D721Med (cell line): ENCODE results near the gene MARCHF3.

ENCODE experiments used
- DNase-seq: peaks from one replicate; pipeline ENCODE4 v3.0.0; 2011; ENCODE audit warnings: low spot score; ENCODE audit not compliant: insufficient read length
- FAIRE-seq: peaks from 2 replicates; lab custom pipeline; 2011; peaks lifted over from hg19 to GRCh38; lab: Jason Lieb, UNC
- CTCF ChIP-seq: IDR thresholded peaks from 2 replicates; pipeline ENCODE4 v1.5.1; 2012; ENCODE audit warnings: mild to moderate bottlenecking, control low read depth; ENCODE audit not compliant: insufficient read depth; ENCODE audit errors: missing control alignments

Gene MARCHF3

GRCh38 chr5:126927429-126927828 is 102.9 kb downstream of the MARCHF3 start:
- FAIRE-seq, result no peak
- no peak for DNase-seq
- TF ChIP-seq CTCF, result no peak

DNA sequence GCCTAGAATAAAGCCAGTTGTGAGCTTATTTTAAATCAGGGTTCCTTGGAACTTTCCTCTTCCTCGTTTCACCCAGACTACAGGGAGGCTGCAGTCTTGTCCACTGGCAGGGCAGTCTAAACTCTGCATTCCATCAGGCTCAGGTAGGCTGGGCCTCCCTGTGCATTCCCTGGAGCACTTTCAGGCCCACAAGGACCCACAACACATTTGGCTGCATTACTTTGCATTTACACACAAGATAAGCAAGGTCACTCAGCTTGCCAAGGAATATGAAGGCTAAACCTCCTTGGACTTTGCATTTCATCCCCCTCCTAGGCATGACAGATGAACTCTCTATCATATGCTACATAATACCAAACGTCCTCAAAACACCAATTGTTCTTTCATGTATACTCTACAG is 104.2 kb downstream of the MARCHF3 start:
- DNase-seq, result no peak
- TF ChIP-seq CTCF, result no peak
- FAIRE-seq, result no peak

GRCh38 chr5:126925482-126925881 is 104.9 kb downstream of the MARCHF3 start:
- FAIRE-seq (no peak), DNase-seq (no peak)
- no peak for TF ChIP-seq CTCF

DNA sequence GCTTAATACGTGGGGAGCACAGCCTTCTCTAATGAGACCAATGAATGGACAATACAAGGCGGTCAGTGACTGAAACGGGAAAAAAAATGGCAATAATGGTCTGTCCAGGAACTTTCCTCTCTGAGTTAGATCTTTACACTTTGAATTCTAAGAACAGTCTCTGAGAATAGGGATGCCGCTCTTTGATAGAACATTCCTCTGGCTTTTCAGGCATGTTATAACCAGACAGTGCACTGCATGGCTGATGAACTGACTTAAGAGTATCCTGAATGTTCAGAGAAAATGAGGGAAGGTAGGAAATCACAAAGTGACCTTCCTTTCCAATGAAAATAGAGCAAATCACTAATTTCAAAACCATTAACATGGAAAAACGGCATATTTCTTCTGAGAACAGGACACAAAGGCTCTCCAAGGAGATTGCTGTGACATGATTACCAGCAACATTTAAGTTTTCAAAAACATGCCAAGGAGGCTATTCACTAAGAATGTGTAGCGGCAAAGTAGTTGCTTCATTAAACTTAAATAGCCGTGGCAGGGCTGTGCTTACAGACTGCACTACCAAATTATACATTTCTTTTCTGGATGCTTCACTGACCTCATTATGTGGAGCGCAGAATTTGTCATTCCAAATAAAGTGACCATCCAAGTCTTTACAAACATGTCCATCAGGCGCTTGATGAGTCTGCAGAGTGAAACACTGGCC is 105.9 kb downstream of the MARCHF3 start:
- no peak for TF ChIP-seq CTCF
- FAIRE-seq (no peak), DNase-seq (no peak)

DNA sequence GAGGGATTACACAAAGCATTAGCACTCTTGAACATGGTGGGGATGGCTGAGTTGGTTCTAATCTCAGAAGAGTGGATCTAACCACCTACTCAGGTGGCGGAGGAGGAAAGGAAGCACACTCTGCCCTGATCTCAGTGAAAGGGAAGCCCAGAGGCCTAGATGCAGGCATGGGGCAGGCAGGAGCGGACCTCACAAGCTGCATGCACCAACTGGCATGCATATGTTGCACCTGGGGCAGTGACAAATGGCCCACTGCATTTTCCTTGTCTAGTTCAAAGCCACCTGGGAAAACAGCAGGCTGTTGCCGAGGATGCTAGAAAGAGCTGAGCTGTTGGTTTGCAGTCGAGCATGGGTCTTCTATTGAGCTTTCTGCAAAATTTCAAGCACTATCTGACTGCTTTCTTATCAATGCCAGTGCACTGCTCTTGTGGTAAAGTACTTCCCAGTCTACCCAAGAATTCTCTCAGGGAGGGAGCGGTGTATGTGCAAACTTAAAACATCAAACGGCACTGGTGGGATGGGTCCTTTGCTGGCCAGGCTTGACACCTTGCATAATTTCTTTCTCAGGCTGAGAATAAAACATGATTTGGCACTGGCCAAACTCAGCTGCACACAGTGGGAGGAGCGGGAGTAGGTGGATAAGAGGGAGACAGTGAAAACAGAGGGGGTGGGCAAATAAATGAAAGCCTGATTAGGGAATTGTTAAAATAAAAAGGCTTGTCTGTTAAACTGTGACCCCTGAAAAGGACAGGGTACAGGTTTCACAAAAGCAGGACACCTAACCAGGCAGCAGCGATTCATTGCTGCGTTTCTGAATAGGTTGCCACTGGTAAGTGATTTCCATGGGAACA is 108.9 kb downstream of the MARCHF3 start:
- DNase-seq (no peak), FAIRE-seq (no peak)
- TF ChIP-seq CTCF, result no peak

GRCh38 chr5:126920291-126920690 is 110.1 kb downstream of the MARCHF3 start:
- no peak for TF ChIP-seq CTCF
- DNase-seq (no peak), FAIRE-seq (no peak)

DNA sequence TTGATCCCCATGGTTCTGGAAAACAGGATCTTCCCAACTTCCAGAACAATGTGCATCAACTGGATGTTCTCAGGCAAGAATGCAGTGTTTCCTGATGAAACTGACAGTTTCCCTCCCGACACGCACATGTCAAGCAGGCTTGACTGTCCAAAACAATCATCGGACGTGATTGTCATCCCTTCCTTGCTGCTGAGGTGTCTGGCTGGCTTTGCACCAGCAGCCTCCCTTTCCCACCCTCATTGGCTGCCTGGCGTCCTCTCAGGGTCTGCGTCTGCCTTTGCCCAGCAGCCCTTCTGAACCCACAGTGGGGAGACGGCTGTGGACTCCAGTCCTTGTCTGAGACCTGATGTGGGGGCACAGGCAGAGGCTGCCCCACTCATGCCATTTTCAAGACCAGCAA is 110.8 kb downstream of the MARCHF3 start:
- DNase-seq (no peak), FAIRE-seq (no peak)
- TF ChIP-seq CTCF, result no peak
